ENCODE results near the gene HLA-DQA1.
"Not testable (repeated sequence)": the region's sequence is repeated elsewhere in the genome, so short reads cannot be mapped to it uniquely, and the experiment has no call there.

The HLA-DQA1 gene

DNA sequence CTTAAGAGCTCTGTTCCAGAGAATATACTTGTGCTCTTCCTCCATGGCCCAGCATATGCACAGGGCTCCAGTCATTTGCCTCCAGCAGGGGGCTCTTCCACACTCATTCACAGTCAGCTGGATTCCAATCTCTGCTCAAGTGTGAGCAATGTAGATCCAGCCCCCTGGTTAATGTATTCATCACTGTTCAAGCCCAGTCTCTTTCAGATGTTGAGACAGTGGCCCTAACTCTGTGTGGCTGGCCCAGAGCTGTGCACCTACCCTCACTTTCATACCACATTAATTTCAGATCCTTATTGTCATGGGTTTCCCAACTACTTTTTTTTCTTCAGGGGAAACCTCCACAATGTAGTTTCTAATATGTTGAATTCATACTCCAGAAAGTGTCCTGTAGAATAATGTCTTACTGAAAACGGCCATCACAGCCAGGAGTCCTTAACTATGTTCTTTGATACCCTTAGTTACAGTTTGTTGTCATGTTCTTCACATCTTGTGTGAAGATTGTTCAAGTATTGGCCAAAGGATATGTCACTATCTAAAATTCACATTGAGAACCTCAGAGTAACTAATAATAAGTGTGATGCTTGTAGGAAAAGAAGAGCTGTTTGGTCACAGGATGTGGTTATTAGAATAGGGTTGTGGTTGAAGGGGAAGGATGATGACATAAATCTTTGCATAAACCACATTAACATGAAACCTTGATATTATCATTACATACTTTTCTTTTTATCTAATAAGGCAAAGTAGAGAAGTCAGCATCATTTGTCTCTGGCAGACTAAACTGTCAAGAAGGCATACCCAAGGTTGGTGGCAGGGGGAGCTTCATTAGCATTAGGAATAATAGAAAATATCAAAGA, 14.4 kb upstream of the HLA-DQA1 start:
- no peak for DNase-seq

DNA sequence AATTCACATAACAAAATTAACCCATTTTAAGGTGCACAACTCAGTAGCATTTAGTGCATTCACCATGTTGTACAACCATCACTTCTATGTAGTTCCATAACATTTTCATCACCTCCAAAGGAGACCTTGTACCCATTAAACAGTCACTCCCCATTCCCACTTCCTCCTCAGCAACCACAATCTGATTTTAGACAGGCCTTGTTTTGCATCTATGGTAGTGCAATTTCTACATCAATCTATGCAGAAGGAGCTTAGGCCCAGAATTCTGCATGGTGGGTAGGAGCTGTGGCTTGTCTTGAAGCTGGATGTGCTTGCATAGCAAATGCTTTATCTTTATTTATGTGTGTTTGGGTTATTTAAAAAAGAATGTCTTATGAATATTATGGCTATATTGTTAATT, 13.5 kb upstream of the HLA-DQA1 start:
- DNase-seq, result no peak

DNA sequence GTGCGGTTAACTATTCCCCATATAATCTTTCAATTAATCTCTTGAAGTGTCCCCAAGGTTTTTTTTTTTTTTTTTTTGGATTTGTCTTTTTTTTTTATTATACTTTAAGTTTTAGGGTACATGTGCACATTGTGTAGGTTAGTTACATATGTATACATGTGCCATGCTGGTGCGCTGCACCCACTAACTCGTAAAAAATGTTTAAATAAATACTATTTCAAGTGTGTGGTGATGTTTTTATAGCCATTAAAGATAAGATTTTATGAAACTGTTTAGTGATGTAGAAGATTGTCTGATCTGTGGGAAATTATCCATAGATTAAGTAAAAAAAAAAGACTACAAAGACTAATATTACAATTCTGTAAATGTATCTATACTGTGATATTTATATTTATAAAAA, 12.6 kb upstream of the HLA-DQA1 start:
- no peak for DNase-seq

DNA sequence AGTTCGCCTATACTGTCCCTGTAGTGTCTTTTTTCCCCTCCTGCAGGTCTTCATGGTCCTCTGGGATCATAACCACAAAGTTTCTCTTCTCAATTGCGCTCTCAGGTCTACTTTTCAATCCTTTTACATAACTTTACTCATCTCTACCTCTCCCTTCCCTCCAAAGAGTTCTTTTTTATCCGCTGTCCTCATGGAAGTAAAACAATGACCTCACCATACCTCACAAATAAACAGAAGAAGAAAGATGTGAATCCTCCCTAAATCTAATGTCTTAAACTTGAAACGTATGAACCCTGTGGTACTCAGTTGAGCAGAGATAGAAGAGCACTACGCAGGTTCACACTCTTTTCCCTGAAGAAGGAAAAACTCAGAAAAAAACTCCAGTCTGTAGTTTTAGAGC, 12.1 kb upstream of the HLA-DQA1 start:
- DNase-seq, result no peak

DNA sequence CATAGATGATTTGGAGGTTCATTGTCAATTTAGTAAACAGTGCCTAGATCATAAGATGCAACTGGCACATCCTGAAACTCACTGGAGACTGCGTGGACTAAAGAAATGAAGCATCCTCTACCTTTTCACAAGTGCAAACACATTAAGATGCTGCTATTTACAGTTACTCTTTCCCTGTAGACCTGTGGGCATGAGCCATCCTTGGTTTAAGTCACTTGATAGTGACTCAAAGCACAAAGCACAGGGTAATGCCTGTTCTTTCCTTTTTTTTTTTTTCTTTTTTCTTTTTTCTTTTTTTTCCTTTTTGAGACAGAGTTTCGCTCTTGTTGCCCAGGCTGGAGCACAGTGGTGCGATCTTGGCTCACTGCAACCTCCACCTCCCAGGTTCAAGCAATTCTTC, 10.0 kb upstream of the HLA-DQA1 start:
- DNase-seq, result no peak

DNA sequence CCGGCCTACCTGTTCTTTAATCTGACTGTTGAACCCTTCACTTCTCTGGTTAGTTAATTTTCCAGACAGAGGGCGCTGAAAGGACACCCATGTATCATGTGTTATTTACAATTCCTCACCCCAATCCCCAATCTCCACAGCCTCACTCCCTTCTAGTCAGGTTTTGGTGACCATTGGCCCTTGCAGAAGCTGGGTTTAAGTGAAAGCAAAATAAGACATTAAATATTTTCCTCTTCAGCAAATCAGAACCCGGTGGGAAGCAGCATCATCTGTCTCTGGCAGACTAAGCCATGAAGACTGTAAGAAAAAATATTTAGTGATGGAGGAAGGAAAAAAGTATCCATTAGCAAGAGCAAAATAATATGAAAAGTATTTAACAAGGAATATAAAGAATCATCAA, 9.4 kb upstream of the HLA-DQA1 start:
- DNase-seq, result no peak

DNA sequence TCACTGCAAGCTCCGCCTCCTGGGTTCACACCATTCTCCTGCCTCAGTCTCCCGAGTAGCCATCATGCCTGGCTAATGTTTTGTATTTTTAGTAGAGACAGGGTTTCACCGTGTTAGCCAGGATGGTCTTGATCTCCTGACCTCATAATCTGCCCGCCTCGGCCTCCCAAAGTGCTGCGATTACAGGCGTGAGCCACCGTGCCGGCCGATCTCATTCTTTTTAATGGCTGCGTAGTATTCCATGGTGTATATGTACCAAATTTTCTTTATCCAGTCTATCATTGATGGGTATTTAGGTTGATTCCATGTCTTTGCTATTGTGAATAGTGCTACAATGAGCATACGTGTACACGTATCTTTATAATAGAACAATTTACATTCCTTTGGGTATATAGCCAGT, 7.4 kb upstream of the HLA-DQA1 start:
- DNase-seq, result not testable (repeated sequence)

DNA sequence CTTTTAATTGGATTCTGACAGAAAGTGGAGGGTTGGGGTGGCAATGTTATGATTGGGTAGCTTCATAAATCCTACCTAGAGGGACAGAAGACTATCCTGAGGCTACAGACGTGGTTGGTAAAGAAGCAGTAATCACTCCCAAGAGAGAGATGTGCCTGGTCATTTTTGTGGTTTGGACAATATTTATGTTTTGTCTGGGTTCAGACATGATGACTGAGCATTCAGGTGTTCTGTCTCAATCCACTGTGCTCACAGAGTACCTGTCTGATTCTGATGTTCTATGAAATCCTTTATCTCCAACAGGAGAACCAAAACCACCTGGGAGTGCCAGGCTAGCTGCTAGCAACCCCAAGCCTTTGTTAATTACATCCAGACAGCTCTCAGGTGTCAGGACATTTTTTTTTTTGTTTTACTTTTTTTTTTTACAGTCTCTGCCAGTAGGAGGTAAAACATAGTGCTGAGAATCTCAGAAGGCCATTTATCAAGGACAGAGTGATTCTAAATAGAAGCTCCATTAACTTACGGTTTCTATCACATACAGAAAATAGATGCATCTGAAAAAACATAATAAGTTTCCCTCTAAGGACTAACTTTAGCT, 1.6 kb upstream of the HLA-DQA1 start:
- no peak for DNase-seq

DNA sequence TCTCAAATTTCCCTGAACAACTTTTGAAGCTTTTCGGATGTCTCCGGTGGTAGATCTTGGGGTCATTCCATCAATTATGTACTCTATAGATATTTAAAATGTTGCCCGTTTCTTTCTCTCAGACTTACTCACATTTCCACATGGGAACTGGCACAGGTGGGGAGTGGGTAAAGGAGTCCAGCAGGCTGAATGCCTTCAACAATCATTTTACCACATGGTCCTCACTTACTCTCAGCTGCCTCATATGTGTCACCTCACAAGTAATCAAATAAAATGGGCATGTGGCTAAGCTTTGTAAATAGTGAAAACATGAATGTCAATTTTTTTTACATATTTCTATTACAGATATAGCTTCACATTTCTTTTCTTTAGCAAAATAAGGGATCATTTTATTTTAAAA, 677 bp downstream of the HLA-DQA1 start:
- DNase-seq, result no peak

DNA sequence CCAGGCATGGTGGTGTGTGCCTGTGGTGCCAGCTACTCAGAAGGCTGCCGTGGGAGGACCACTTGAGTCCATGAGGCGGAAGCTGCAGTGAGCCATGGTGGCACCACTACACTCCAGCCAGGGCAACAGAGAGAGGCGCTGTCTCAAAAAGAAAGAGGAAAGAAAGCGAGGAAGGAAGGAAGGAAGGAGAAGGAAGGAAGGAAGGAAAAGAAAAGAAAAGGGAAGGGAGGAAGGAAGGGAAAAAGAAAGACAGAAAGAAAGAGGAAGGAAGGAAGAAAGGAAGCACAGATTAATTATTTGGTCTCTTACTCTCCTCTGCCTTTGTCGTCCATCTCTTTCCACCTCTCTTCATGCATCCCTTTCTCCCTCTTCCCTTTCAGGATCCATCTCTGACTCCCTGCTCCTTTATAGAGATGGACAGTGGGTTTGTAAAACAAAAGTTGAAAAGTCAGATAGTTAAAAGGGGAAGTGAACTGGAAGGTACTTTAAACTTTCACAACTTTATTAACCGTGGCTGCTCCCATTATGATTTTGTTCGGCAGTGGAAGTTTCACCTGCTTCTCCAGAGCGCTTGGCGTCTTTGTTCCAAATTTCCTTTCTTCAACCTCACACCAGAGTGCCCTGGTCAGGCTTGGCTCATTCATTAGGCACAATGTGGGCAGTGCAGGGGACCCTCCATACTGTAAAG, 1.5 kb downstream of the HLA-DQA1 start:
- no peak for DNase-seq

DNA sequence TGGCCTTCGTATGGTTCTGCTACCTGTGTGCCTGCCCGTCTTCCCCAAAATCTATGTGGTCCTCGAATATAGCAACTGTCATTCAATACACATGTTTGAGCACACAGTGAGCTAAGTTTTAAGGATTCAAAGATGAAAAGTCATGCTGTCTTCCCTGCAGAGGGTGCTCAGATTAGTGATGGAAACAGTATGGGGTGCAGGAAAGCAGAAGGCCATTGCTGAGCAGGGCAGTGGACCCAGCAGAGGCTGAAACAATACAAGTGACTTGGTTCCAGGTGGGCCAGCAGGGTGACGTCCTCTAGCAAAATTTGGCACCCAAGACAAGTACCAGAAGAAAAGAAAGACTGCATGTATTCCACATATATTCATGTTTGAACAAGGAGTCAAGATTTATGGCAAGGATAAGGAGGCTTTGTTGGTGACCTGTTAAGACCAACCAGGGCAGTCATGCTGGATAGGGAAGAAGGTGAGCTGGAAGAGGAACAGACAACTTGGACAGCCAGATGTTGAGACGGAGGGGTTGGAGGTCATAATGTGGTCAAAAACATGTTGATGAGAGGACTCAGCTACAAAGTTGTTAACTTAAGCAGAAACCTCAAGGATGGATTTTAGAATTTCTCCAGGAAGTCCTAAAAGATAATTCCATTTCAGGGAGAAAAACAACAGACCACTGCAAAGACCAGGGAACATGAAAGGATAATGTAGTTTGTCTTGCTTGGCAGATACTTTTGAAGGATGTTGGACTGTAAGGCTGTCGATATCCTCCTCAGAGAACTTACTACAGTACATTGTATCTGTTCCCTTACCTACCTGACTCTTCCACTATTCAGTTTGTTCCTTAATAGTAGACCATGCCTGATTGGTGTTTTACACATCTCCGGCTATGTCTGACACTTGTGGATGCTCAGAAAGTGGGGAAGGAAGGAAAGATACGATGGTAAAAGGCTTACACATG, 2.5 kb downstream of the HLA-DQA1 start:
- DNase-seq, result no peak

DNA sequence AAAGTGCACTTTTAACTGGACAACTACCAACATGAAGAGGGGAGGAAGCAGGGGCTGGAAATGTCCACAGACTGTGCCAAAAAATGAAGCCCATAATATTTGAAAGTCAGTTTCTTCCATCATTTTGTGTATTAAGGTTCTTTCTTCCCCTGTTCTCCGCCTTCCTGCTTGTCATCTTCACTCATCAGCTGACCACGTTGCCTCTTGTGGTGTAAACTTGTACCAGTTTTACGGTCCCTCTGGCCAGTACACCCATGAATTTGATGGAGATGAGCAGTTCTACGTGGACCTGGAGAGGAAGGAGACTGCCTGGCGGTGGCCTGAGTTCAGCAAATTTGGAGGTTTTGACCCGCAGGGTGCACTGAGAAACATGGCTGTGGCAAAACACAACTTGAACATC, 3.9 kb downstream of the HLA-DQA1 start:
- DNase-seq, result no peak

DNA sequence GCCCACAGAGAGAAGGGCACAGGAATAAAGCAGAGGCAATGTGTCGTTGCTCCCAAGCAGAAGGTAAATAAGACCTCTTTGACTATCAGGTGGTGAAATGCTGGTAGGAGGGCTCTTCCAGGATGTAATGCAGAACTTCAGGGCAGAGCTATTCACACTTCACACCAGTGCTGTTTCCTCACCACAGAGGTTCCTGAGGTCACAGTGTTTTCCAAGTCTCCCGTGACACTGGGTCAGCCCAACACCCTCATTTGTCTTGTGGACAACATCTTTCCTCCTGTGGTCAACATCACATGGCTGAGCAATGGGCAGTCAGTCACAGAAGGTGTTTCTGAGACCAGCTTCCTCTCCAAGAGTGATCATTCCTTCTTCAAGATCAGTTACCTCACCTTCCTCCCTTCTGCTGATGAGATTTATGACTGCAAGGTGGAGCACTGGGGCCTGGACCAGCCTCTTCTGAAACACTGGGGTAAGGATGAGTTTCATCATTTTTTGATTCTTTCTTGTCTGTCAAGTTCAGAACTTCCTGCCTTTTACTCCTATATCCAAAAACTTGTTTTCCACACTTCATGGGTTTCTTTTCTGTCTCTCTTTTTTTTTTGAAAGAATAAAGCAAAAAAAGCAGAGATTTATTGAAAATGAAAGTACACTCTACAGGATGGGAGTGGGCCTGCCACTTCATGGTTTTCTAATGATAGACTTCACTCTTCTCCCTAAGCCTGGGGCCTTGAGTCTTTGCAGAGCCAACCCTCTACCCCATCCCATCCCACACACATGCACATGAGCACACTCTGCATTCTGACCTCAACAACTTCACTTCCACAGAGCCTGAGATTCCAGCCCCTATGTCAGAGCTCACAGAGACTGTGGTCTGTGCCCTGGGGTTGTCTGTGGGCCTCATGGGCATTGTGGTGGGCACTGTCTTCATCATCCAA, 4.8 kb downstream of the HLA-DQA1 start:
- DNase-seq, result not testable (repeated sequence)

DNA sequence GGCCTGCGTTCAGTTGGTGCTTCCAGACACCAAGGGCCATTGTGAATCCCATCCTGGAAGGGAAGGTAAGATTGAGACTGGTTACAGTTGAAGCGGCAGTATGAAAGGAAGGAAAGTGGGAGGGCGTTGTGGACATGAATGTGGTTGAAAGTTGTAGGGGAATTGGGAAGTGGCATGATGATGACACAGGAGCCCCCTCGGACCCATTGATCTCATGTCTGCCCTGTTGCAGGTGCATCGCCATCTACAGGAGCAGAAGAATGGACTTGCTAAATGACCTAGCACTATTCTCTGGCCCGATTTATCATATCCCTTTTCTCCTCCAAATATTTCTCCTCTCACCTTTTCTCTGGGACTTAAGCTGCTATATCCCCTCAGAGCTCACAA, 5.5 kb downstream of the HLA-DQA1 start:
- DNase-seq, result no peak

DNA sequence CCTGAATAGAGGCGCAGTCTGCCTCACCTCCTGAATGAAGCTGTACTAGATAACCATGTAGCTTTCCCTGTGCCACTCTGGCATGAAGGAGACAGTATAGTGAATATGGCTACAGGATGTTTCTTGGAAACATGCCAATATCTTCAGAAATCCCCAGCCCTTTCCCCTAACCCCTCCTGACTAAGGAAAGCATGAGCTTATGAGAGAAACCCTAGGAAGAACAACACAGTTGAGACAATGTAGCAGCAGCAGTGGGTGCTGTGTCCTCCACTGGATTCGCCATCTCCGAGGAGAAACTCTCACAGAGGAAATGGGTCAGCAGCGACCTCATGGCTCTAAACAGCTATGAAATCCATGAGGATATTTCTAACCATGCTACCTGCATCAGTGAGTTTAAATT, 6.7 kb downstream of the HLA-DQA1 start:
- DNase-seq, result no peak

DNA sequence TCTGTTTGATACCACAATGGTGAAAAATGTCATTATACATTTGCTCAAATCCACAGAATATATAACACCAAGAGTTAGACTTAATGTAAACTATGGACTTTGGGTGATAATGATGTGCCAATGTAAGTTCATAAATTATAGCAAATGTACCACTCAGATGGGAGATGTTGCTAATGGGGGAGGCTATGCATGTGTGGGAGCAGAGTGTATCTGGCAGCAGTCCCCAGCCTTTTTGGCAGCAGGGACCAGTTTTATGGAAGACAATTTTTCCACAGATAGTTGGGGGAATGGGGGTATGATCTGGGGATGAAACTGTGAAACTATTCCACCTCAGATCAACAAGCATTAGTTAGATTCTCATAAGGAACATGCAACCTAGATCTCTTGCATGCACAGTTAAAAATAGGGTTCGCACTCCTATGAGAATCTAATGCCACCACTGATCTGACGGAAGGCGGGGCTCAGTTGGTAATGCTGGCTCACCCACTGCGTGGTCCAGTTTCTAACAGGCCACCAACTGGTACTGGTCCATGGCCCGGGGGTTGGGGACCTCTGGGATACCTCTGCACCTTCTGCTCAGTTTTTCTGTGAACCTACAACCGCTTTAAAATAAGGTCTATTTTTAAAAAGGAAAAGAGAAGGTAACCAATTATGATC, 8.0 kb downstream of the HLA-DQA1 start:
- no peak for DNase-seq

DNA sequence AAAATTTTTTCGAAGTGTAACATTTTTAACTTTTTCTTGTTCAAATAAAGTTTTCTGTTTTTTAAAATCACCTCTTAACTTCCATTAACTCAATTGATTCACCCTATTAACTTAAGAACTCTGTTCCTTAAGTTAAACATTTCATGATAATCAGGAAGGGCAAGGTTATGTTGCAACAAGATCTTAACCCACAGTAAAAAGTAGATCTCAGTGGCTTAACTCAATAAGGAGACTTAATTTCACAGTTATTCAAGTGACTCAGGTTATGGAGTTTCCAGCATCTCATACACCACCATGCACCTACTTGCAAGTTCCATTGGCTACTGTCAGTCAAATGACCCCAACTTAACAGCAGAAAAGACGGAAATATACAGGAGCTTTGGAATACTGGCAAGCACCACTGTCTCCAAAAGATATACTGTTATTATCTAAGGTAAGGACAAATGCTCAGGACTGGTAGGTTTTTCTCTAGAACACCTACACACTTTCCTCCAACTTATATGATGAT, 18.1 kb downstream of the HLA-DQA1 start:
- DNase-seq, result no peak

DNA sequence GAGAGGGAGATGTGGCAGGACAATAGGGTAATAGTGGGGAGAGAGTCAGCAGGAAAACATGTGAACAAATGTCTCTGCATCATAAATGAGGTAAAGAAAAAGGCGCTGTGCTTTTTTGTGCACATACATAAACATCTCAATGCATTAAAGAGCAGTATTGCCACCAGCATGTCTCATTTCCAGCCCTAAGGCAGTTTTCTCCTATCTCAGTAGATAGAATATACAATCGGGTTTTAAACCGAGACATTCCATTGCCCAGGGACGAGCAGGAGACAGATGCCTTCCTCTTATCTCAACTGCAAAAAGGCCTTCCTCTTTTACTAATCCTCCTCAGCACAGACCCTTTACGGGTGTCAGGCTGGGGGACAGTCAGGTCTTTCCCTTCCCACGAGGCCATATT, 20.1 kb downstream of the HLA-DQA1 start:
- DNase-seq, result not testable (repeated sequence)

DNA sequence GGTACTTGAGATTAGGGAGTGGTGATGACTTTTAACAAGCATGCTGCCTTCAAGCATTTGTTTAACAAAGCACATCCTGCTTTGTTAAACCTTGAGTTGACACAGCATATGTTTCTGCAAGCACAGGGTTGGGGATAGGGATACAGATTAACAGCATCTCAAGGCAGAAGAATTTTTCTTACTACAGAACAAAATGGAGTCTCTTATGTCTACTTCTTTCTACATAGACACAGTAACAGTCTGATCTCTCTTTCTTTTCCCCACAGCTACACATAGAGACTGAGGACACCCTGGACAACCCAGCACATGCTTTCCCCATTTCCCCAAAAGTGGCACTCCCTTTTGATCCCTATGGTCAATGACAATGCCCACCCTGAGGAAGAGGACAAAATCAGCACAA, 20.6 kb downstream of the HLA-DQA1 start:
- not testable (repeated sequence) for DNase-seq

DNA sequence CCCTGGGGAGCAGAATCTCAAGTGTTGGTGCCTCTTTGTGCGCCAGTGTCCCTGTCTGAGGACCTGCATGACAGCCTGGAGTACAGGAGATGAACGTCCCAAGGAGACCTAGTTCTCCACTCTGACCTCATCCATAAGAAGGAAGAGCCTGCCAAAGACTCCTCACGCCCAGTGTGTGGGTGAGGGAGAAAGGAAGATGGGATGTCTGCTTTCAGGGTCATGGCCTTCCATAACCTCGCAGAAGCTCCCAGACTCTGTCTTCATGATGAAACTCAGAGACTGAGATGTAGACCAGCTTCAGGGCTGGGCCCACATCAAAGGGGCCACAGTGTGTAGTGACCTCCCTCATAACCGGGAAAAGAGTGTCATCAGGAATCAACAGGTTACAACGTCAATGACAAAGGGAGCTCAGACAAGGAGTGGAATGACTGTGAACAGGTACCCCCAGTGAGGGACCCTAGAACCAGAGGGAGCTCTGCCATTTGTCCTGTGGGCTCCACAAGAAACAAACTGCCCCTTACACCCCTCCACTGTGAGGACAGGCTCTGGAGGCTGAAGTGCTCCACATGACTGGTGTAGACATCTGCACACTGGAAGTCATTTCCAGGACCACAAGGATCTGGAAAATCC, 21.2 kb downstream of the HLA-DQA1 start:
- DNase-seq, result no peak

Measured in NCI-H1436 treated with DMSO at 0.1 percent for 48 hours (cell line).